Measurements from ENCODE around the gene IFRD2. TPM values are rescaled to one million over a fixed set of nuclear protein-coding genes. Genes with fewer than 3 reads are reported as not detected.
A peak's percentile ranks its signal among the peaks of the same experiment; 100 is the strongest.

Gene IFRD2
- total and polyA plus RNA-seq, 9 of the 15 experiments (the other 6 are each of a cell fraction or from before 2014, with no cell fraction given): 30.5 to 115 (median 52.8) TPM

DNA sequence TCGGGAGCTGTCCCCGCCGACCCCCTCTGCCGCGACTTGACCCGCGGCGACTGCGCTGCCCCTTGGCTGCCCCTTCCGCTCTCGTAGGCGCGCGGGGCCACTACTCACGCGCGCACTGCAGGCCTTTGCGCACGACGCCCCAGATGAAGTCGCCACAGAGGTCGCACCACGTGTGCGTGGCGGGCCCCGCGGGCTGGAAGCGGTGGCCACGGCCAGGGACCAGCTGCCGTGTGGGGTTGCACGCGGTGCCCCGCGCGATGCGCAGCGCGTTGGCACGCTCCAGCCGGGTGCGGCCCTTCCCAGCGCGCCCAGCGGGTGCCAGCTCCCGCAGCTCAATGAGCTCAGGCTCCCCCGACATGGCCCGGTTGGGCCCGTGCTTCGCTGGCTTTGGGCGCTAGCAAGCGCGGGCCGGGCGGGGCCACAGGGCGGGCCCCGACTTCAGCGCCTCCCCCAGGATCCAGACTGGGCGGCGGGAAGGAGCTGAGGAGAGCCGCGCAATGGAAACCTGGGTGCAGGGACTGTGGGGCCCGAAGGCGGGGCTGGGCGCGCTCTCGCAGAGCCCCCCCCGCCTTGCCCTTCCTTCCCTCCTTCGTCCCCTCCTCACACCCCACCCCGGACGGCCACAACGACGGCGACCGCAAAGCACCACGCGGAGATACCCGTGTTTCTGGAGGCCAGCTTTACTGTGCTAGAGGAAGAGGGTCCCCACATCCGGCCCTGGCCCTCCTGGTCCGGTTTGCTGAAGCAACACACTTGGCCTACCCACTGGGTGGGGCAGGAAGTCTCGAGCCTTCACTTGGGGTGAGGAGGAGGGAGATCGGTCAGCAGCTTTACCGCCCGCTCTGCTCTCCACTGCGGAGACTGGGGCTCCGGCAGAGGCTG, 48.5 kb upstream of the IFRD2 start, which contains the start of gene RASSF1 (continued):
- TF ChIP-seq, protein P1, sequence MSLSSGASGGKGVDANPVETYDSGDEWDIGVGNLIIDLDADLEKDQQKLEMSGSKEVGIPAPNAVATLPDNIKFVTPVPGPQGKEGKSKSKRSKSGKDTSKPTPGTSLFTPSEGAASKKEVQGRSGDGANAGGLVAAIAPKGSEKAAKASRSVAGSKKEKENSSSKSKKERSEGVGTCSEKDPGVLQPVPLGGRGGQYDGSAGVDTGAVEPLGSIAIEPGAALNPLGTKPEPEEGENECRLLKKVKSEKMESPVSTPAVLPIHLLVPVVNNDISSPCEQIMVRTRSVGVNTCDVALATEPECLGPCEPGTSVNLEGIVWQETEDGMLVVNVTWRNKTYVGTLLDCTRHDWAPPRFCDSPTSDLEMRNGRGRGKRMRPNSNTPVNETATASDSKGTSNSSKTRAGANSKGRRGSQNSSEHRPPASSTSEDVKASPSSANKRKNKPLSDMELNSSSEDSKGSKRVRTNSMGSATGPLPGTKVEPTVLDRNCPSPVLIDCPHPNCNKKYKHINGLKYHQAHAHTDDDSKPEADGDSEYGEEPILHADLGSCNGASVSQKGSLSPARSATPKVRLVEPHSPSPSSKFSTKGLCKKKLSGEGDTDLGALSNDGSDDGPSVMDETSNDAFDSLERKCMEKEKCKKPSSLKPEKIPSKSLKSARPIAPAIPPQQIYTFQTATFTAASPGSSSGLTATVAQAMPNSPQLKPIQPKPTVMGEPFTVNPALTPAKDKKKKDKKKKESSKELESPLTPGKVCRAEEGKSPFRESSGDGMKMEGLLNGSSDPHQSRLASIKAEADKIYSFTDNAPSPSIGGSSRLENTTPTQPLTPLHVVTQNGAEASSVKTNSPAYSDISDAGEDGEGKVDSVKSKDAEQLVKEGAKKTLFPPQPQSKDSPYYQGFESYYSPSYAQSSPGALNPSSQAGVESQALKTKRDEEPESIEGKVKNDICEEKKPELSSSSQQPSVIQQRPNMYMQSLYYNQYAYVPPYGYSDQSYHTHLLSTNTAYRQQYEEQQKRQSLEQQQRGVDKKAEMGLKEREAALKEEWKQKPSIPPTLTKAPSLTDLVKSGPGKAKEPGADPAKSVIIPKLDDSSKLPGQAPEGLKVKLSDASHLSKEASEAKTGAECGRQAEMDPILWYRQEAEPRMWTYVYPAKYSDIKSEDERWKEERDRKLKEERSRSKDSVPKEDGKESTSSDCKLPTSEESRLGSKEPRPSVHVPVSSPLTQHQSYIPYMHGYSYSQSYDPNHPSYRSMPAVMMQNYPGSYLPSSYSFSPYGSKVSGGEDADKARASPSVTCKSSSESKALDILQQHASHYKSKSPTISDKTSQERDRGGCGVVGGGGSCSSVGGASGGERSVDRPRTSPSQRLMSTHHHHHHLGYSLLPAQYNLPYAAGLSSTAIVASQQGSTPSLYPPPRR (CRISPR knock-in tag; IDR thresholded peaks at IDR 0.05; ENCODE audit: borderline replicate concordance): no peak
- TF ChIP-seq, protein P2, sequence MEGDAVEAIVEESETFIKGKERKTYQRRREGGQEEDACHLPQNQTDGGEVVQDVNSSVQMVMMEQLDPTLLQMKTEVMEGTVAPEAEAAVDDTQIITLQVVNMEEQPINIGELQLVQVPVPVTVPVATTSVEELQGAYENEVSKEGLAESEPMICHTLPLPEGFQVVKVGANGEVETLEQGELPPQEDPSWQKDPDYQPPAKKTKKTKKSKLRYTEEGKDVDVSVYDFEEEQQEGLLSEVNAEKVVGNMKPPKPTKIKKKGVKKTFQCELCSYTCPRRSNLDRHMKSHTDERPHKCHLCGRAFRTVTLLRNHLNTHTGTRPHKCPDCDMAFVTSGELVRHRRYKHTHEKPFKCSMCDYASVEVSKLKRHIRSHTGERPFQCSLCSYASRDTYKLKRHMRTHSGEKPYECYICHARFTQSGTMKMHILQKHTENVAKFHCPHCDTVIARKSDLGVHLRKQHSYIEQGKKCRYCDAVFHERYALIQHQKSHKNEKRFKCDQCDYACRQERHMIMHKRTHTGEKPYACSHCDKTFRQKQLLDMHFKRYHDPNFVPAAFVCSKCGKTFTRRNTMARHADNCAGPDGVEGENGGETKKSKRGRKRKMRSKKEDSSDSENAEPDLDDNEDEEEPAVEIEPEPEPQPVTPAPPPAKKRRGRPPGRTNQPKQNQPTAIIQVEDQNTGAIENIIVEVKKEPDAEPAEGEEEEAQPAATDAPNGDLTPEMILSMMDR (IDR thresholded peaks at IDR 0.05 in 2 of 3, conservative IDR thresholded peaks at IDR 0.05 in 1 of 3; ENCODE audit: insufficient read depth in 2 of 3, low read depth in 1 of 3, low read length in 3 of 3): no peak
- no peak for TF ChIP-seq HMG20B (CRISPR knock-in tag; IDR thresholded peaks at IDR 0.05)
- no peak for TF ChIP-seq ZNF140 (CRISPR knock-in tag; IDR thresholded peaks at IDR 0.05)
- no peak for TF ChIP-seq C11orf30 (IDR thresholded peaks at IDR 0.05; ENCODE audit: low read depth)
- TF ChIP-seq HMG20A (CRISPR knock-in tag; conservative IDR thresholded peaks at IDR 0.05): no peak
- no peak for TF ChIP-seq GABPB2 (CRISPR knock-in tag; conservative IDR thresholded peaks at IDR 0.05)
- TF ChIP-seq, protein P3, sequence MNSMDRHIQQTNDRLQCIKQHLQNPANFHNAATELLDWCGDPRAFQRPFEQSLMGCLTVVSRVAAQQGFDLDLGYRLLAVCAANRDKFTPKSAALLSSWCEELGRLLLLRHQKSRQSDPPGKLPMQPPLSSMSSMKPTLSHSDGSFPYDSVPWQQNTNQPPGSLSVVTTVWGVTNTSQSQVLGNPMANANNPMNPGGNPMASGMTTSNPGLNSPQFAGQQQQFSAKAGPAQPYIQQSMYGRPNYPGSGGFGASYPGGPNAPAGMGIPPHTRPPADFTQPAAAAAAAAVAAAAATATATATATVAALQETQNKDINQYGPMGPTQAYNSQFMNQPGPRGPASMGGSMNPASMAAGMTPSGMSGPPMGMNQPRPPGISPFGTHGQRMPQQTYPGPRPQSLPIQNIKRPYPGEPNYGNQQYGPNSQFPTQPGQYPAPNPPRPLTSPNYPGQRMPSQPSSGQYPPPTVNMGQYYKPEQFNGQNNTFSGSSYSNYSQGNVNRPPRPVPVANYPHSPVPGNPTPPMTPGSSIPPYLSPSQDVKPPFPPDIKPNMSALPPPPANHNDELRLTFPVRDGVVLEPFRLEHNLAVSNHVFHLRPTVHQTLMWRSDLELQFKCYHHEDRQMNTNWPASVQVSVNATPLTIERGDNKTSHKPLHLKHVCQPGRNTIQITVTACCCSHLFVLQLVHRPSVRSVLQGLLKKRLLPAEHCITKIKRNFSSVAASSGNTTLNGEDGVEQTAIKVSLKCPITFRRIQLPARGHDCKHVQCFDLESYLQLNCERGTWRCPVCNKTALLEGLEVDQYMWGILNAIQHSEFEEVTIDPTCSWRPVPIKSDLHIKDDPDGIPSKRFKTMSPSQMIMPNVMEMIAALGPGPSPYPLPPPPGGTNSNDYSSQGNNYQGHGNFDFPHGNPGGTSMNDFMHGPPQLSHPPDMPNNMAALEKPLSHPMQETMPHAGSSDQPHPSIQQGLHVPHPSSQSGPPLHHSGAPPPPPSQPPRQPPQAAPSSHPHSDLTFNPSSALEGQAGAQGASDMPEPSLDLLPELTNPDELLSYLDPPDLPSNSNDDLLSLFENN (IDR thresholded peaks at IDR 0.05; ENCODE audit: low read depth in 2 of 2, low read length in 2 of 2): no peak
- TF ChIP-seq PHF8 (IDR thresholded peaks at IDR 0.05; ENCODE audit: borderline replicate concordance, low read length): peak; percentile 72; the same call in 1 of the 2 replicates
